Psoas muscle (tissue), 8 donors: ENCODE measurements around the gene ATP1B3. TPM values are rescaled to one million over a fixed set of nuclear protein-coding genes. Genes with fewer than 3 reads are reported as not detected.

Experiments
- ATAC-seq, 4 donors: fragments of 200-7000 bp; cut with Tn5 transposase; one replicate each; pipeline ENCODE4 v1.9.1; 2020; ENCODE audit warnings: moderate library complexity in 3 of 4, mild to moderate bottlenecking in 2 of 4
- DNase-seq, 2 donors: peaks; one replicate each; pipeline ENCODE4 v3.0.0-alpha.2; 2020
- H3K27ac ChIP-seq: fragments of 200-600 bp; one replicate; pipeline ENCODE4 v1.8.0; 2022
- H3K27me3 ChIP-seq, 3 donors: fragments of 200-600 bp in 1 of 3; one replicate each; pipeline versions ENCODE4 v1.6.1 to v1.8.0; 2013 to 2022; ENCODE audit warnings: low read length in 2 of 3, mild to moderate bottlenecking in 2 of 3, moderate library complexity in 1 of 3; ENCODE audit not compliant: insufficient read depth in 3 of 3
- H3K36me3 ChIP-seq, 2 donors: fragments of 200-600 bp in 1 of 2; one replicate each; pipeline versions ENCODE4 v1.6.1 to v1.8.0; 2013 to 2022; ENCODE audit warnings: low read depth in 1 of 2, mild to moderate bottlenecking in 1 of 2, moderate library complexity in 1 of 2; ENCODE audit not compliant: insufficient read depth in 1 of 2
- H3K4me1 ChIP-seq: fragments of 200-600 bp; one replicate; pipeline ENCODE4 v1.8.0; 2022
- H3K4me3 ChIP-seq: fragments of 200-600 bp; one replicate; pipeline ENCODE4 v1.8.0; 2022; ENCODE audit warnings: mild to moderate bottlenecking
- H3K9me3 ChIP-seq: fragments of 200-600 bp; one replicate; pipeline ENCODE4 v1.8.0; 2022
- WGBS, 3 donors: extraction: QIAGEN DNeasy Blood & Tissue Kit; methylation state at CpG; one replicate each; pipeline versions ENCODE4 v1.1.6 to v1.1.7; 2013; 5-methylcytosine and 5-hydroxymethylcytosine counted together
- intact Hi-C, 2 donors: fragments of 100-400 bp; cut with DNase I; formaldehyde crosslinking; loops; one replicate each; pipeline versions ENCODE4 v1.11.0 to v1.14.2; 2022
- polyA plus RNA-seq, 3 donors: library from polyadenylated mRNA; stranded (reverse); fragments of 200-250 nt; gene quantifications; one replicate each; pipeline ENCODE4 v1.2.3, GENCODE V29; 2013
- total RNA-seq, 4 donors: library from RNA; stranded (reverse); fragmentation: NEBNext Ultra II Directional in 2 of 4; extraction: Animal tissue kit (Norgen Biotek cat#: 25700) in 2 of 4; gene quantifications; one replicate each; pipeline versions ENCODE4 v1.2.1 to v1.2.4, GENCODE V29; 2021 to 2023
- TF ChIP-seq, protein P1 (sequence below): fragments of 200-600 bp; IDR thresholded peaks from one replicate; pipeline ENCODE4 v1.8.0; 2022; ENCODE audit warnings: antibody characterized with exemption
- donor health status: healthy with polysubstance abuse.
- donor health status: DM: no; HTN: no; CAD: no; lungs with moderate emphysema.
- donor health status: Bipolar disorder and iron deficiency.
- donor health status: healthy.
- donor health status: DM: yes; HTN: yes; CAD: no.
- donor health status: DM: no; HTN: no; CAD: no.
- donor health status: DM: no; HTN: no; CAD: no.
- donor health status: DM: yes; HTN: yes; CAD: no.

Gene ATP1B3
- total and polyA plus RNA-seq, 7 donors, result 19.9 to 68.2 (median 36.4) TPM

DNA sequence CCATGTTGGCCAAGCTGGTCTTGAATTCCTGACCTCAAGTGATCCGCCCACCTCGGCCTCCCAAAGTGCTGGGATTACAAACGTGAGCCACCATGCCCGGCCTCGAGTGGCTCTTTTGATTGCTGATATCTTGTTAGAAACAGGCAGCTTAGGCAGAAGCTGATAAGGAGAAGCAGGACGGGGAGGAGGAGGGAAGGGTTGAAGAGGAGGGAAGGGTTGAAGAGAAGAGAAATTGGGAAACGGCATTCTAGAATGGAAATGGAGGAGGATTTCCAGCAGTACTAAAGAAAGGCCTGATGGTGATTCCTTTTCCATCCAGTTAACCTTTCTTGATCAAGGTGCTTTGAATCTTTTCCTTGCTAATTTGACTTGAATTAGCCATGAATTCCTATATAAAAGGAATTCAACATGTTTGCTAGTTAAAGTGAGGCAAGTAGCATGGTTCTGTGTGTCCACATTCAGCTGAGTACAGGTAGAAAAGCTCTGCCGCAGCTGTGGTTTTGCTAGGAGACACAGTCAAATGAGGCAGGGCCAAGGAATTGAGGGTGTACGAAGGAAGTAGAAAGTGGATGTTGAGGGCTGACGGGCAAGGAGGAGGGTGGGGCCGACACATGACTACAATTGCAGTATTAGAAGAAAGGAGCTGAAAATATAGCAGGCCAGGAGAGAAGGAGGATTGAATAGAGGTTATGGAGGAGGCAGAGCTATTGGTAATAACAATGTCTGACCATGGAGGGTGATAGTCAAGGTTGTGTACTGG, 27.2 kb upstream of the ATP1B3 start:
- H3K27ac ChIP-seq, result no peak overlapping the region
- H3K9me3 ChIP-seq, result no peaks in the 10 kb centered on the region

DNA sequence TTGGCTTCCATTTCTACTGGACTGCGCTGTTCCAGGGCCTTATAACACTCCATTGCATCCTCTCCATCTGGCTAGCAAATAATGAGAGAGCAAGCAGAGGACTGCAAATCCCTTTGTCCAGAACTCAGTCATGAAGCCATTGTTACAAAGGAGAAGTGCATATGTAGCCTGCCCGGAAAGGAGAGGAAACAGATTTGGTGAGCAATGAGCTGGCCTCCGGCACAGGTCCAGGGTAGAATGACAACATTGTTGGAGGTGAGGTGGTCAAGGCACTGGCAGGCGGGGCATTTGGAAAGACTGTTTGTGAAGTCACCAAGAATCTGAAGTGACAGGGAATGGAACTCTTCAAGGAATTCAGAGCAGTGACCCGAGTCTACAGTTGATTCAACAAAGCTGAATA, 25.0 kb upstream of the ATP1B3 start:
- WGBS, 3 donors, result 71 to 75% (median 74%) methylated on average over 5 of the region's 5 CpGs
- Histone ChIP-seq H3K27ac (peak overlapping the region; percentile 36), H3K36me3 (no peaks in the 10 kb centered on the region), H3K4me1 (no peaks in the 10 kb centered on the region), H3K27me3 (no peaks in the 10 kb centered on the region), H3K4me3 (no peak overlapping the region), H3K9me3 (no peaks in the 10 kb centered on the region)
- intact Hi-C loops, result no loop called here
- peak in 1 of 2 donors; percentile 25 for DNase-seq
- ATAC-seq, result peak in 1 of 4 donors; percentile 27
- TF ChIP-seq, protein P1, sequence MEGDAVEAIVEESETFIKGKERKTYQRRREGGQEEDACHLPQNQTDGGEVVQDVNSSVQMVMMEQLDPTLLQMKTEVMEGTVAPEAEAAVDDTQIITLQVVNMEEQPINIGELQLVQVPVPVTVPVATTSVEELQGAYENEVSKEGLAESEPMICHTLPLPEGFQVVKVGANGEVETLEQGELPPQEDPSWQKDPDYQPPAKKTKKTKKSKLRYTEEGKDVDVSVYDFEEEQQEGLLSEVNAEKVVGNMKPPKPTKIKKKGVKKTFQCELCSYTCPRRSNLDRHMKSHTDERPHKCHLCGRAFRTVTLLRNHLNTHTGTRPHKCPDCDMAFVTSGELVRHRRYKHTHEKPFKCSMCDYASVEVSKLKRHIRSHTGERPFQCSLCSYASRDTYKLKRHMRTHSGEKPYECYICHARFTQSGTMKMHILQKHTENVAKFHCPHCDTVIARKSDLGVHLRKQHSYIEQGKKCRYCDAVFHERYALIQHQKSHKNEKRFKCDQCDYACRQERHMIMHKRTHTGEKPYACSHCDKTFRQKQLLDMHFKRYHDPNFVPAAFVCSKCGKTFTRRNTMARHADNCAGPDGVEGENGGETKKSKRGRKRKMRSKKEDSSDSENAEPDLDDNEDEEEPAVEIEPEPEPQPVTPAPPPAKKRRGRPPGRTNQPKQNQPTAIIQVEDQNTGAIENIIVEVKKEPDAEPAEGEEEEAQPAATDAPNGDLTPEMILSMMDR, result no peak

More for the DNA sequence above, 27.2 kb upstream of the ATP1B3 start:
- H3K36me3 ChIP-seq, result no peaks in the 10 kb centered on the region
- no peaks in the 10 kb centered on the region for H3K4me1 ChIP-seq
- no peak for DNase-seq
- no peak for ATAC-seq
- 74 to 78% (median 76%) methylated on average over 11 of the region's 11 CpGs for WGBS, 3 donors
- H3K27me3 ChIP-seq, result no peaks in the 10 kb centered on the region
- TF ChIP-seq, protein P1, result no peak
- H3K4me3 ChIP-seq, result no peak overlapping the region
- intact Hi-C loops, result no loop called here

DNA sequence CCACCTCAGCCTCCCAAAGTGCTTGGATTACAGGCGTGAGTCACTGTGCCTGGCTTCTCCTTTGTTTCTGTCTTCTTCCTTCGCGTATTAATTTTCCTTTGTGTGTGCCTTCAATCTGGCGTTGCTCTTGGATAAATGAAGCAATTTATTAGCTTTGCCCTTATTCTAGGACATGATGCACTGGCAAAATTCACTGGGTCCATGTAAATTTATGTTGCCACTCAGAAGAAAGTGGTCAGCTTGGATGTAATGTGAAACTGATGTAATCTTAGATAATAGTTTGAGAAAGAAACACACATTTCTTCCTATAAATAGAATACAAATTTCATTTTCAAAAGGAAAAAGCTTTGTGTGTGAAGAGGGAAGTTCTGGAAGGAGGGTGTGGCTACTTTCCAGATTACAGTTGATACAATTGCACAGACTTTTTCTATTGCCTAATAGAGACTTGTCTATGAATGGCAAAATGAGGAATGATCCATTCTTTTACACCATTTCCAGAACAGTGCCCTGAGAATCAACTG, 23.3 kb upstream of the ATP1B3 start:
- no peak for DNase-seq
- Histone ChIP-seq H3K27ac (peak overlapping the region; percentile 30), H3K36me3 (no peaks in the 10 kb centered on the region), H3K4me1 (no peaks in the 10 kb centered on the region), H3K4me3 (no peak overlapping the region), H3K27me3 (no peaks in the 10 kb centered on the region), H3K9me3 (no peaks in the 10 kb centered on the region)
- intact Hi-C loops, result no loop called here
- 56 to 70% (median 61%) methylated on average over 4 of the region's 4 CpGs for WGBS, 3 donors
- no peak for ATAC-seq
- TF ChIP-seq, protein P1, result no peak

- Histone ChIP-seq H3K27me3 (no peaks in the 10 kb centered on the region), H3K27ac (no peak overlapping the region), H3K4me3 (no peak overlapping the region), H3K4me1 (no peaks in the 10 kb centered on the region), H3K9me3 (no peaks in the 10 kb centered on the region), H3K36me3 (no peaks in the 10 kb centered on the region)
- WGBS, 3 donors, result 61 to 75% (median 74%) methylated on average over 10 of the region's 10 CpGs
- no peak for ATAC-seq
- intact Hi-C loops, result no loop called here
- TF ChIP-seq, protein P1, result no peak
- no peak for DNase-seq
Measured at GRCh38 chr3:141853629-141854168, 22.7 kb upstream of the ATP1B3 start.
